HEK293 (cell line): ENCODE results near the gene SARM1.

Experiments used
- CTCF ChIA-PET: fragments of 350-600 bp; formaldehyde crosslinking; extraction: SDS; loops from one replicate; lab custom pipeline; 2021; ENCODE audit warnings: antibody characterized with exemption; lab: Yijun Ruan, JAX
- POLR2A ChIA-PET: fragments of 300-600 bp; formaldehyde crosslinking; extraction: SDS; loops from one replicate; lab custom pipeline; 2020; ENCODE audit warnings: antibody characterized with exemption, inconsistent platforms; lab: Yijun Ruan, JAX
- H3K27ac ChIP-seq: fragments of 200-500 bp; sonication (Bioruptor generic); 2 replicates; pipeline ENCODE4 v1.5.1; 2014; ENCODE audit warnings: low read depth, low read length, control low read depth, inconsistent platforms; ENCODE audit errors: extremely low read depth
- H3K36me3 ChIP-seq, 2 experiments: fragments of 200-500 bp in 1 of 2; sonication (Bioruptor generic) in 1 of 2; 1 replicate in 1 of 2; 2 replicates in 1 of 2; pipeline ENCODE4 v1.5.1; 2014 to 2017; ENCODE audit warnings: inconsistent platforms in 2 of 2, low read length in 2 of 2; ENCODE audit not compliant: control insufficient read depth in 2 of 2, insufficient read depth in 1 of 2
- H3K4me1 ChIP-seq: fragments of 200-500 bp; sonication (Bioruptor generic); 2 replicates; pipeline ENCODE4 v1.5.1; 2014; ENCODE audit warnings: mild to moderate bottlenecking, low read length, inconsistent platforms; ENCODE audit not compliant: control insufficient read depth, insufficient read depth
- H3K4me3 ChIP-seq: 2 replicates; pipeline ENCODE4 v1.5.1; 2011; ENCODE audit warnings: low read depth, mild to moderate bottlenecking, control low read depth, low read length, moderate library complexity
- H3K9me3 ChIP-seq: fragments of 200-500 bp; sonication (Bioruptor generic); 2 replicates; pipeline ENCODE4 v1.5.1; 2014; ENCODE audit warnings: low read depth, low read length, inconsistent platforms; ENCODE audit not compliant: control insufficient read depth, insufficient read depth
- HOXA7 ChIP-seq: sonication (generic); formaldehyde crosslinking; IDR thresholded peaks from 2 replicates; pipeline ENCODE4 v1.8.1; 2022; ENCODE audit warnings: missing genetic modification reagents, borderline replicate concordance
- HOXC10 ChIP-seq: sonication (generic); formaldehyde crosslinking; IDR thresholded peaks from 2 replicates; pipeline ENCODE4 v1.8.1; 2023; ENCODE audit warnings: mild to moderate bottlenecking, missing genetic modification reagents
- KLF16 ChIP-seq: fragments of 450-650 bp; formaldehyde crosslinking; IDR thresholded peaks from 2 replicates; pipeline ENCODE4 v1.5.1; 2017; ENCODE audit warnings: missing biosample characterization, missing genetic modification characterization
- OSR2 ChIP-seq: fragments of 450-650 bp; formaldehyde crosslinking; IDR thresholded peaks from 2 replicates; pipeline ENCODE4 v1.5.1; 2016; ENCODE audit warnings: missing biosample characterization, missing genetic modification characterization
- RBAK ChIP-seq: fragments of 450-650 bp; formaldehyde crosslinking; IDR thresholded peaks from 2 replicates; pipeline ENCODE4 v1.5.1; 2016; ENCODE audit warnings: missing biosample characterization, missing genetic modification characterization
- TCF7L2 ChIP-seq: IDR thresholded peaks from 2 replicates; pipeline ENCODE4 v1.6.1; 2011; ENCODE audit warnings: low read depth, mild to moderate bottlenecking, inconsistent platforms, low read length, moderate library complexity, borderline replicate concordance
- ZBTB7A ChIP-seq: fragments of 450-650 bp; formaldehyde crosslinking; IDR thresholded peaks from 2 replicates; pipeline ENCODE4 v1.5.1; 2016; ENCODE audit warnings: low read depth, missing biosample characterization, missing genetic modification characterization
- ZIC2 ChIP-seq: fragments of 450-650 bp; formaldehyde crosslinking; IDR thresholded peaks from 2 replicates; pipeline ENCODE4 v1.5.1; 2016; ENCODE audit warnings: missing biosample characterization, missing genetic modification characterization
- ZNF202 ChIP-seq: fragments of 450-650 bp; formaldehyde crosslinking; IDR thresholded peaks from 2 replicates; pipeline ENCODE4 v1.5.1; 2016; ENCODE audit warnings: missing biosample characterization, missing genetic modification characterization, borderline replicate concordance
- ZNF221 ChIP-seq: fragments of 450-650 bp; formaldehyde crosslinking; IDR thresholded peaks from 2 replicates; pipeline ENCODE4 v1.5.1; 2017; ENCODE audit warnings: missing biosample characterization, missing genetic modification characterization, borderline replicate concordance
- ZNF335 ChIP-seq: fragments of 450-650 bp; formaldehyde crosslinking; conservative IDR thresholded peaks from 2 replicates; pipeline ENCODE4 v1.5.1; 2016; ENCODE audit warnings: missing biosample characterization, missing genetic modification characterization
- ZNF449 ChIP-seq: fragments of 450-650 bp; formaldehyde crosslinking; IDR thresholded peaks from 2 replicates; pipeline ENCODE4 v1.5.1; 2017; ENCODE audit warnings: missing biosample characterization, mild to moderate bottlenecking, missing genetic modification characterization, moderate library complexity
- ZNF514 ChIP-seq: fragments of 450-650 bp; formaldehyde crosslinking; IDR thresholded peaks from 2 replicates; pipeline ENCODE4 v1.5.1; 2016; ENCODE audit warnings: missing biosample characterization, missing genetic modification characterization
- ZNF544 ChIP-seq: fragments of 450-650 bp; formaldehyde crosslinking; IDR thresholded peaks from 2 replicates; pipeline ENCODE4 v1.5.0; 2017; ENCODE audit warnings: missing biosample characterization, missing genetic modification characterization
- ZNF561 ChIP-seq: fragments of 450-650 bp; IDR thresholded peaks from 2 replicates; pipeline ENCODE4 v1.5.1; 2018; ENCODE audit warnings: missing biosample characterization, missing genetic modification characterization, borderline replicate concordance
- ZNF571 ChIP-seq: fragments of 450-650 bp; formaldehyde crosslinking; IDR thresholded peaks from 2 replicates; pipeline ENCODE4 v1.5.0; 2017; ENCODE audit warnings: missing biosample characterization, missing genetic modification characterization
- ZNF600 ChIP-seq: fragments of 450-650 bp; formaldehyde crosslinking; IDR thresholded peaks from 2 replicates; pipeline ENCODE4 v1.5.1; 2016; ENCODE audit warnings: missing biosample characterization, missing genetic modification characterization
- ZNF654 ChIP-seq: fragments of 450-650 bp; formaldehyde crosslinking; IDR thresholded peaks from 2 replicates; pipeline ENCODE4 v1.5.1; 2016; ENCODE audit warnings: low read depth, missing biosample characterization, missing genetic modification characterization
- ZNF704 ChIP-seq: fragments of 450-650 bp; formaldehyde crosslinking; IDR thresholded peaks from 2 replicates; pipeline ENCODE4 v1.5.1; 2016; ENCODE audit warnings: missing biosample characterization, missing genetic modification characterization
- ZNF768 ChIP-seq: fragments of 450-650 bp; formaldehyde crosslinking; IDR thresholded peaks from 2 replicates; pipeline ENCODE4 v1.5.1; 2018; ENCODE audit warnings: missing biosample characterization, mild to moderate bottlenecking, missing genetic modification characterization

Gene SARM1

GRCh38 chr17:28404461-28404811, 32.9 kb downstream of the SARM1 start:
- TF ChIP-seq ZNF571 (tag by site-specific recombination) (no peak), ZNF221 (tag by site-specific recombination) (no peak), ZNF335 (tag by site-specific recombination) (no peak), HOXC10 (no peak), ZNF704 (tag by site-specific recombination) (no peak), KLF16 (tag by site-specific recombination) (no peak), ZNF768 (no peak), RBAK (tag by site-specific recombination) (no peak), ZNF449 (no peak), ZNF544 (tag by site-specific recombination) (no peak), HOXA7 (no peak), ZNF654 (tag by site-specific recombination) (no peak), ZBTB7A (tag by site-specific recombination) (no peak), ZNF561 (tag by site-specific recombination) (no peak), ZNF202 (tag by site-specific recombination) (no peak), OSR2 (tag by site-specific recombination) (no peak), ZNF514 (tag by site-specific recombination) (no peak)
- H3K4me1 ChIP-seq: no peaks in the 10 kb centered on the region
- H3K4me3 ChIP-seq: no peak overlapping the region
- ChIA-PET CTCF (interaction anchor here (1.1 to 4.4 kb wide), 3 partner anchors 10 to 89 kb away, joined by 3 to 34 read pairs (median 5); no protein-coding TSS in a partner anchor), POLR2A (interaction anchor here (1.2 to 2.0 kb wide), 6 partner anchors 10 to 47 kb away, joined by 3 to 11 read pairs (median 9); partner anchors contain the start of genes POLDIP2, SARM1 and VTN)
- no peak overlapping the region for H3K27ac ChIP-seq
- no peaks in the 10 kb centered on the region for H3K9me3 ChIP-seq
- H3K36me3 ChIP-seq: peaks cover 4 to 51% of the 10 kb centered on the region in 2 experiments; a peak in 1 of 3 replicates

GRCh38 chr17:28404812-28405570, 33.5 kb downstream of the SARM1 start:
- TF ChIP-seq ZIC2 (tag by site-specific recombination): peak; percentile 53; the same call in 1 of the 2 replicates
- peak; percentile 57; the same call in 1 of the 2 replicates for TF ChIP-seq ZNF600 (tag by site-specific recombination)
- no peak for TF ChIP-seq TCF7L2

More at GRCh38 chr17:28404812-28405570, 33.5 kb downstream of the SARM1 start:
- Histone ChIP-seq H3K36me3 (peaks cover 4 to 47% of the 10 kb centered on the region in 2 experiments; a peak in 1 of 3 replicates), H3K27ac (peak overlapping the region; percentile 79; the same call in 1 of the 2 replicates), H3K4me1 (no peaks in the 10 kb centered on the region), H3K9me3 (no peaks in the 10 kb centered on the region), H3K4me3 (peak overlapping the region; percentile 80)
- CTCF ChIA-PET: interaction anchor here (0.6 to 4.4 kb wide), 5 partner anchors 10 to 88 kb away, joined by 3 to 34 read pairs (median 4); no protein-coding TSS in a partner anchor
- POLR2A ChIA-PET: interaction anchor here (0.9 to 2.0 kb wide), 9 partner anchors 10 to 69 kb away, joined by 3 to 11 read pairs (median 9); partner anchors contain the start of genes POLDIP2, SARM1, TNFAIP1 and VTN
